ENCODE data around the gene HOXD1.

DNA sequence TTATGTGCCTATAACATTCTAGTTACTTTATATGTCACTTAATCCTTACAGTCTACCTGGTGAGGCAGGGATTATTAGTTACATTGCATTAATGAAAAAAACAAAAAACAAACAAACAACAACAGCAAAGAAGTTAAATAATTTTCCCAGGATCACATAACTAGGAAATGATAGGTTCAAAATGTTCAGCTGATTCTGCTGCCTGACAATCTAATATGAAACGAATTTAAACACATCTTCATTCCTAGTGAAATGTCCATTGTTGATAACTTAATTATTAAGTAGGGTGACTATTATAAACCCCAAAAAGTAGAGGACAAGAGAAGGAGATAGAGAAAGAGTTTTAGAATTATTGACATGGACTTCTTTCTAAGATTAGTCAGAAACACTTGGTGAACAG, 22.6 kb downstream of the HOXD1 start:
- TF ChIP-seq POLR2AphosphoS5 (IDR thresholded peaks at IDR 0.05; ENCODE audit: low read depth, low read length), result no peak
- TF ChIP-seq, protein P1, sequence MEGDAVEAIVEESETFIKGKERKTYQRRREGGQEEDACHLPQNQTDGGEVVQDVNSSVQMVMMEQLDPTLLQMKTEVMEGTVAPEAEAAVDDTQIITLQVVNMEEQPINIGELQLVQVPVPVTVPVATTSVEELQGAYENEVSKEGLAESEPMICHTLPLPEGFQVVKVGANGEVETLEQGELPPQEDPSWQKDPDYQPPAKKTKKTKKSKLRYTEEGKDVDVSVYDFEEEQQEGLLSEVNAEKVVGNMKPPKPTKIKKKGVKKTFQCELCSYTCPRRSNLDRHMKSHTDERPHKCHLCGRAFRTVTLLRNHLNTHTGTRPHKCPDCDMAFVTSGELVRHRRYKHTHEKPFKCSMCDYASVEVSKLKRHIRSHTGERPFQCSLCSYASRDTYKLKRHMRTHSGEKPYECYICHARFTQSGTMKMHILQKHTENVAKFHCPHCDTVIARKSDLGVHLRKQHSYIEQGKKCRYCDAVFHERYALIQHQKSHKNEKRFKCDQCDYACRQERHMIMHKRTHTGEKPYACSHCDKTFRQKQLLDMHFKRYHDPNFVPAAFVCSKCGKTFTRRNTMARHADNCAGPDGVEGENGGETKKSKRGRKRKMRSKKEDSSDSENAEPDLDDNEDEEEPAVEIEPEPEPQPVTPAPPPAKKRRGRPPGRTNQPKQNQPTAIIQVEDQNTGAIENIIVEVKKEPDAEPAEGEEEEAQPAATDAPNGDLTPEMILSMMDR (IDR thresholded peaks at IDR 0.05), result no peak
